Activated CD8-positive, alpha-beta memory T cell treated with anti-CD3 and anti-CD28 coated beads, Interleukin-2, amount 10 ng/mL, durations not matched to agents 7 days and 5 days (primary cell): ENCODE measurements around the gene CLEC2D. TPM values are rescaled to one million over a fixed set of nuclear protein-coding genes. Genes with fewer than 3 reads are reported as not detected.
"Not testable (repeated sequence)": the region's sequence is repeated elsewhere in the genome, so short reads cannot be mapped to it uniquely, and the experiment has no call there.

ENCODE experiments used
- ATAC-seq: fragments of 150-1000 bp; cut with Tn5 transposase; one replicate; pipeline ENCODE4 v1.10.0; 2021; ENCODE audit warnings: moderate library complexity
- CTCF ChIA-PET: fragments of 350-600 bp; sonication (Branson Sonifier 250); formaldehyde crosslinking; loops from one replicate; lab custom pipeline; 2021; ENCODE audit warnings: antibody characterized with exemption; lab: Charles Lee
- DNase-seq: peaks from one replicate; pipeline ENCODE4 v3.0.0-alpha.2; 2020
- H3K27ac Mint-ChIP-seq: one replicate; pipeline ENCODE4 v1.8.0; 2021; ENCODE audit warnings: mild to moderate bottlenecking, mixed read lengths
- H3K27me3 Mint-ChIP-seq: one replicate; pipeline ENCODE4 v1.8.0; 2021; ENCODE audit warnings: mixed read lengths
- H3K36me3 Mint-ChIP-seq: one replicate; pipeline ENCODE4 v1.8.0; 2021; ENCODE audit warnings: mild to moderate bottlenecking, mixed read lengths
- H3K4me1 Mint-ChIP-seq: one replicate; pipeline ENCODE4 v1.8.0; 2021; ENCODE audit warnings: mixed read lengths
- H3K4me3 Mint-ChIP-seq: one replicate; pipeline ENCODE4 v1.8.0; 2021; ENCODE audit warnings: mild to moderate bottlenecking, moderate library complexity, mixed read lengths
- H3K9me3 Mint-ChIP-seq: one replicate; pipeline ENCODE4 v1.8.0; 2022; ENCODE audit warnings: low read depth, mixed read lengths
- total RNA-seq, 2 experiments: library from RNA; stranded (reverse); gene quantifications; one replicate each; pipeline ENCODE4 v1.2.3, GENCODE V29; 2021

CLEC2D gene
- total RNA-seq, 2 experiments from 2014 or later: 355 to 385 TPM

DNA sequence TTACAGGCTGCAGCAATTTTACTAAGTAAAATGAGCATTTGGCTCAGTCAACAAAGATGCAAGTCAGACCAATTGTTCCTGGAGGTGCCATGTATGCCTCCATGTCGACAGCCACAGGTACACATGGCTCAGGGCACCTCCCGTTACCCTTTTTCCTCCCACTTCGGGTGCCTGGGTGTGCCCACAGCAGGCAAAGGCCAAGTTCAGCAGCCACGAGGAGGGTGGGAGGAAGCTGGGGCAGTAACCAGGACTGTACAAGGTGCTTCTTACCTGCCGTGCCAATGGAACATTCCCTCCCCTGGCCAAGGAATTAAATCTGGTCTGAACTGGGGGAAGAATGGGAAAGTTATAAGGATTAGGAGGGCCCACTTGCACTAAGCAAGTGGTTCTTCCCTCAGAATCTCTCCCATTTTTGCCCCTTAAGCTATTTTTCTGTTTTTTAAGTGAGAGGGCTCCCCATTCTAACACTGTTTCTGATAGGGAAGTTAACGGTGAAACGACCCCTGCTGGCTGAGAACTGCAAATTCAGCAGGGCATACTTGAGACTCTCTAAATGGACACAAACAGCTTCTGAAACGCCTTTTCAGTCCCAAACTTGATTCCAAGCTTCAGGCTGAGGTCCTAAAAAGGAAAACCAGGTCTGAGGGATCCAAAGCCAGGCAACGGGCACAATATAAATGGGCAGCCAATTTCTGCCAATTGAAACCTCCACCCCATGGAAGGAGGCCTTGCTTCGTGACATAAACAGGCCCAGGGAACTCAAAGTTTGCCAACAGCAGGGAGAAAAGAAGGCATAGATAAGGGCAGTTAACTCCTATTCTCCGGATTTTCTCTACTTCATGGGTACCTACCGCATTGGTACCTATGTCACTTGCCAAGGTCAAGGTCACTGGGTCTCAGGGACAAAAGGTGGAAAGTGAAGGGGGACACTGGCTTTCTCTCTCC lies 38.6 kb downstream of the CLEC2D start:
- CTCF ChIA-PET: interaction anchor here (0.6 to 8.0 kb wide), 40 partner anchors 9 to 377 kb away, joined by 3 to 93 read pairs (median 5); partner anchors contain the start of gene CLEC2D
- peaks cover 50% of the 10 kb centered on the region for H3K4me1 Mint-ChIP-seq
- no peaks in the 10 kb centered on the region for H3K27me3 Mint-ChIP-seq
- peak; percentile 84 for DNase-seq
- ATAC-seq: peak; percentile 86
- peak overlapping the region; percentile 37 for H3K4me3 Mint-ChIP-seq
- peaks cover 36% of the 10 kb centered on the region for H3K36me3 Mint-ChIP-seq
- H3K27ac Mint-ChIP-seq: peak overlapping the region; percentile 89
- H3K9me3 Mint-ChIP-seq: peaks cover 11% of the 10 kb centered on the region

DNA sequence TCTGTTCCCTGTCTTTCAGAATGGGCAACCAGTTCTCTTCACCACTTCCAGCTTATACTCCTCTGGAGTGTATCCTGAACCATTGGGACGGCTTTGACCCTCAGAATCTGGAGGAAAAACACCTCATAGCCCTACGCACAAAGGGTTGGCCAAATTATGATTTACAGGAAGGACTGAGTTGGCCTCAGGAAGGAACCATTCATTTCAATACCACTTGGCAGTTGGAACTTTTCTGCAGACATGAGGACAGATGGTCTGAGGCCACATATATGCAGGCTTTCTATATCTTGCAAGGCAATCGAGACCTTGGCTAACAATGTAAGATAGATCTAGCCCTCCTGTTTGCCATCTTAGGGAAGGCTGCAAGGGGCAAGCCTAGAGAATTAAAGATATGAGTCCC lies 39.3 kb downstream of the CLEC2D start:
- CTCF ChIA-PET: interaction anchor here (0.7 to 8.0 kb wide), 31 partner anchors 9 to 378 kb away, joined by 3 to 93 read pairs (median 5); partner anchors contain the start of gene CLEC2D
- Mint-ChIP-seq H3K27ac (peak overlapping the region; percentile 89), H3K36me3 (peaks cover 38% of the 10 kb centered on the region), H3K27me3 (no peaks in the 10 kb centered on the region), H3K4me1 (peaks cover 53% of the 10 kb centered on the region), H3K9me3 (peaks cover 11% of the 10 kb centered on the region), H3K4me3 (no peak overlapping the region)
- ATAC-seq (no peak), DNase-seq (no peak)

DNA sequence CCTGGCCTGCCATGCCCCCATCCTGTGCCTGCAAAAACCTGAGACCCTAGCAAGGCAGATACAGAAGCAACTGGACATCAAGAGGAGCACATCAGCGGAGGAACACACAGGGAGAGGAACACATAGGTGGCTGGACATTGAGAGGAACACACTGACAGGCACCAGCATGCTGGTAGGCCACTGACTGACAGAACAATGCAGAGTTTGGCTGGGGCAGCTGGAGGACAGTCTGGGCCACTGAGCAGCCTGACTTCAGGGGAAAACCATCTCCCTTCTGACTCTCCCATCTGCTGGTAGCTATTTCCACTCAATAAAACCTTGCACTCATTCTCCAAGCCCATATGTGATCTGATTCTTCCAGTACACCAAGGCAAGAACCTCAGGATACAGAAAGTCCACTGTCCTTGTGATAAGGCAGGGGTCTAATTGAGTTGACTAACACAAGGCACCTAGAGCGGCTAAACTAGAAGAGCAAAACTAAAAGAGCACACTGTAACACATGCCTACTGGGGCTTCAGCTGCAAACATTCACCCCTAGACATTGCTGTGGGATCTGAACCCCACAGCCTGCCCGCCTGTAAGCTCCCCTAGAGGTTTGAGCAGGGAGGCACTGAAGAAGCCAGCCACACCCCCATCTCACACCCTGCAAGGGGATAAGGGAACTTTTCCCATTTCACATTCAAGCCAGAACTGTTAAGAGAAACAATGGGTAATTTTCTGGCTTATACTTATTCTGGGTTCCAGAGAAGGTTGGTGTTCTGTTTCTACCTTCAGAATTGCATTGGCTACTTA lies 41.3 kb downstream of the CLEC2D start:
- H3K36me3 Mint-ChIP-seq: peaks cover 23% of the 10 kb centered on the region

DNA sequence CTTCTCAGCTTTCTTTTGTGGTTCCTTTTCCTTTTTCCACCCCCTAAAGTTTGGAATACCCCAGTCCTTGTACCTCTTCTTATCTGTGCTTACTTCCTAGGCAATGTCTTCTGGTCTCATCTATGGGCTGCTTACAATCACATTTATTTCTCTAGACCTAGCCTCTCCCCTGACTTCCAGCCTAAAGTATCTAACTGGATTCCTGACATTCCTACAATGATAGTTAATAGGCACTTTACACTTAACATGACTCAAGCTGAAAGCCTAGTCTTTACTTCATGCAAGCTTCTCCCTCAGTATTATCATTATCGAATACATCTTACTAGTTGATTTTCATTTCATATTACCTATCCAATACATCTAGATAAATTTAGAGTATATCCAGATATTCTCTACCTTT lies 42.2 kb downstream of the CLEC2D start:
- Mint-ChIP-seq H3K27ac (no peak overlapping the region), H3K27me3 (no peaks in the 10 kb centered on the region), H3K9me3 (no peaks in the 10 kb centered on the region), H3K4me3 (no peak overlapping the region), H3K4me1 (peaks cover 41% of the 10 kb centered on the region), H3K36me3 (peaks cover 18% of the 10 kb centered on the region)
- ATAC-seq (no peak), DNase-seq (no peak)
- CTCF ChIA-PET: interaction anchor here (8.0 kb wide), 1 partner anchor 76 kb away, joined by 93 read pairs; no protein-coding TSS in a partner anchor

More for the DNA sequence above, 41.3 kb downstream of the CLEC2D start:
- Mint-ChIP-seq H3K9me3 (peaks cover 6% of the 10 kb centered on the region), H3K4me3 (no peak overlapping the region), H3K4me1 (peaks cover 50% of the 10 kb centered on the region), H3K27me3 (no peaks in the 10 kb centered on the region), H3K27ac (peak overlapping the region; percentile 3)
- no peak for DNase-seq
- CTCF ChIA-PET: interaction anchor here (1.3 to 8.0 kb wide), 2 partner anchors 29 to 75 kb away, joined by 3 to 93 read pairs; no protein-coding TSS in a partner anchor
- ATAC-seq: no peak

DNA sequence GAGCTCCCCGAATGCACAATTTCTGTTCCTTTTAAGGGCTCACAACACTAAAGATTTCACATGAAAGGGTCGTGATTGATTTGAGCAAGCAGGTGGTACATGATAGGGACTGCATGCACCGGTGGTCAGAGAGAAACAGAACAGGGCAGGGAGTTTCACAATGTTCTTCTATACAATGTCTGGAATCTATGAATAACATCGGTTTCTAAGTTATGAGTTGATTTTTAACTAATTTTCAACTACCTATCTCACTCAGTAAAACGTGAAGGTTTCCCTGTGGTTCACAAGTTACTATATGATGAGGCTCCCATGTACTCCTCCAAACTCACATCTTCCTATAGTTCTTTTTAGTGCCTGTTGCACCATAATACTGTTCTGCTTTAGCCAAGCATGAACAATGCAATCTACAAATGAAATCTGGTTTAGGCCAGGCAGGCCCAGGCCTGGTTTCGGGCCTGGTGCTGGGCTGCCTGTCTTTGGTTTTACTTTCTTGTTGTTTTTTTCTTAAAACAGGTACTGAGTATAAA lies 43.6 kb downstream of the CLEC2D start:
- peaks cover 29% of the 10 kb centered on the region for H3K4me1 Mint-ChIP-seq
- ATAC-seq, H3K27ac Mint-ChIP-seq, H3K4me3 Mint-ChIP-seq, DNase-seq, H3K27me3 Mint-ChIP-seq, H3K9me3 Mint-ChIP-seq: not testable (repeated sequence)
- peaks cover 12% of the 10 kb centered on the region for H3K36me3 Mint-ChIP-seq
- CTCF ChIA-PET: interaction anchor here (1.1 to 8.0 kb wide), 2 partner anchors 9 to 78 kb away, joined by 4 to 93 read pairs; no protein-coding TSS in a partner anchor

DNA sequence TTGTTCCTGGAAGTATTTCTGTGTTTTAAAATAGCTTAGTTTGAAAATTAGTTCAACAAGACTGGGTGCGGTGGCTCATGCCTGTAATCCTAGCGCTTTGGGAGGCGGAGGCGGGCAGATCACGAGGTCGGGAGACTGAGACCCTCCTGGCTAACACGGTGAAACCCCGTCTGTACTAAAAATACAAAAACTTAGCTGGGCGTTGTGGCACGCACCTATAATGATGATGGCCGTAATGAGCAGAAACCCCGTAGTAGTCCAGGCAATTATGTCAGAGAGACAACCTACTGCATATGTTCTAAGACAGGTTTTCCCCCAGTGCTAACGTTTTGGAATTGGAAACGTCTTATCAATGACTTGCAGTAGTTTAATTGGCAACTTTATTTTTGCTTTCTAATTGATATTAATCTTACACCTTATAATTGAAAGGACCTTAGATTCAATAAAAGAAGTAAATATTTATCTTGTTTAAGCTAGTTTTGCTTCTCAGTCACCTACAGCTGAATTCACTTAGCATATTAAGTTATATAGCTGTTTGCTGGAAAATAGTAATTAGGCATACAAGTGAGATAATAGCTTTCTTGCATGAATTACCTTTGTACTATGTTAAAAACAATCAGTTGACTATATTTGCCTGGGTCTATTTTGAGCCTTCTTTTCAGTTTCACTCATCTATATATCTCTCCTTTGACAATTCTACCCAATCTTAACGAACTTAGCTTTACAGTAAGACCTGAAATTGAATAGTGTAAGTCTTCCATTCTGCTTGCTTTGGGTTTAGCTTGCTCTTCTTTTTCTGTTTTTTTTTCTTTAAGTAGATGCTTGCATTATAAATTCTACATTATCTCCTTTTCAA lies 47.8 kb downstream of the CLEC2D start:
- CTCF ChIA-PET: interaction anchor here (0.9 to 2.3 kb wide), 5 partner anchors 8 to 84 kb away, joined by 3 to 23 read pairs (median 4); no protein-coding TSS in a partner anchor
- no peak for DNase-seq
- H3K36me3 Mint-ChIP-seq: peaks cover 13% of the 10 kb centered on the region
- no peak for ATAC-seq
- no peaks in the 10 kb centered on the region for H3K27me3 Mint-ChIP-seq
- H3K4me1 Mint-ChIP-seq: peaks cover 16% of the 10 kb centered on the region
- H3K9me3 Mint-ChIP-seq: no peaks in the 10 kb centered on the region
- no peak overlapping the region for H3K4me3 Mint-ChIP-seq
- H3K27ac Mint-ChIP-seq: no peak overlapping the region

DNA sequence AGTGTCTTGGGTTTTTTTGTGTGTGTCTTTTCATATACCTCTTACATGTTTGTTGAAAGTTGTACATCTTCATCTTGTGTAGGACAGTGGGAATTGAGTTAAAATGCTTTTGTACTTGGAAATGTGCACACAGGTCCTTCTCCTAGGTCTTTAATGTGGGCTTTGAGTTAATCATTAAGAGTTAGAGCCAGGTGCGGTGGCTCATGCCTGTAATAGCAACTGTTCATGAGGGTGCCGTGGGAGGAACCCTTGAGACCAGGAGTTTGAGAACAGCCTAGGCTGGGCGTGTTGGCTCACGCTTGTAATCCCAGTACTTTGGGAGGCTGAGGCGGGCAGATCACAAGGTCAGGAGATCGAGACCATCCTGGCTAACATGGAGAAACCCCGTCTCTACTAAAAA lies 49.5 kb downstream of the CLEC2D start:
- Mint-ChIP-seq H3K4me3 (no peak overlapping the region), H3K27ac (no peak overlapping the region), H3K4me1 (peaks cover 15% of the 10 kb centered on the region), H3K9me3 (no peaks in the 10 kb centered on the region), H3K27me3 (no peaks in the 10 kb centered on the region), H3K36me3 (peaks cover 17% of the 10 kb centered on the region)
- ATAC-seq (no peak), DNase-seq (no peak)
- CTCF ChIA-PET: interaction anchor here (0.7 to 2.5 kb wide), 3 partner anchors 11 to 24 kb away, joined by 3 to 8 read pairs (median 4); partner anchors contain the start of gene CLECL1

DNA sequence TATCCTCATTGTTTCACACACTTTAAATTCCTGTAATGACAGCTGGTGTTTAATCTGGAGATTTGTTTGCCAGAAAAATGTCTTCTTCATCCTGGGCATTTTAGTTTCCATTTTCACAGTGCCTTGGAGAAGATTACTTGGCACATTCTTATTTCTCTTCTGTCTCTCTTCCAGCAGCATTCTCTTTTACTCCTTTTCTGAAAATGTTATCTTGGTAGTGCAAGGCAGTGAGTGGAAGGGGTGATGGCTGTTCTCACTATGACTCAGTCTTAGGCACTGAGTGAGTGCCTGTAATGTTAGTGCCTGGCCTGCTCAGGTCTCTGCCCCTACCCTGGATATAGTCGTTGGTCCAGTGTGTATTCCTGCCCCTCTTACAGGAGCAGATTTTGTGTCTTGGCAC lies 50.3 kb downstream of the CLEC2D start:
- peak overlapping the region; percentile 8 for H3K27ac Mint-ChIP-seq
- no peak overlapping the region for H3K4me3 Mint-ChIP-seq
- peaks cover 21% of the 10 kb centered on the region for H3K36me3 Mint-ChIP-seq
- CTCF ChIA-PET: interaction anchor here (1.3 to 2.5 kb wide), 2 partner anchors 12 to 23 kb away, joined by 4 to 8 read pairs; no protein-coding TSS in a partner anchor
- H3K4me1 Mint-ChIP-seq: peaks cover 15% of the 10 kb centered on the region
- no peaks in the 10 kb centered on the region for H3K27me3 Mint-ChIP-seq
- H3K9me3 Mint-ChIP-seq: peaks cover 2% of the 10 kb centered on the region
- ATAC-seq (peak; percentile 60), DNase-seq (no peak)

DNA sequence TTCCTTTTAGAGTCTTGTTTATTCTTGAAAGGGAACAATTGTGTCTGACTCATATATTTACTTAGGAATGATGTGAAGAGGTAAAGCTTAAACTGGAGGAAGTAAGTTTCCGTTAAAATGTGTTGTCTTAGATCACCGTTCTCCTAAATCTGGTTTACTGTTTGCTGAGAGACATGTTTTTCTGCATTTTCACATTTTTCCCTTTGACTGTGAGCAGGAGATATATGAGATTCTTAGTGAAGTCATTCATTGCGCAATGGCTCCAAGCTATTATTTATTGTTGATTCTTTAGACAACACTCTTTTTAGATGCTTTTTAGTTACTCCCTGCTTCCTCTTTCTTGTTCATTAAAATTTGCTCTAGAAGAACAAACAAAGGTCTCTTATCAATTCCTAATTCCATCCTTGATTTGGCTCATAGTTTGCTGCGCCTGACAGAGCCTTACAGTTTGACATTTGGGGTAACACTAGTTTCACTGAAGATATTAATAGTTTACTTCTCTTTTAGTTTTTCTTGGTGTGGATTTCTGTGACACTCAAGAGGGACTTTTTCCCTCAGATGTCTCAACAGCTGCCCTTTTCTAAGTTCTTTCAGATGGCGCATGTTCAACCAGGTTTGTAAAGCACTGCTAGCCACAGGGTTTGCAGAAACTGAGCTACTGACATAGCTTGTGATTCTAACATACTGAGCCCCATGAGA lies 52.0 kb downstream of the CLEC2D start:
- Mint-ChIP-seq H3K4me3 (no peak overlapping the region), H3K27ac (no peak overlapping the region), H3K27me3 (no peaks in the 10 kb centered on the region), H3K4me1 (peaks cover 17% of the 10 kb centered on the region), H3K36me3 (peaks cover 21% of the 10 kb centered on the region), H3K9me3 (peaks cover 2% of the 10 kb centered on the region)
- CTCF ChIA-PET: interaction anchor here (1.0 to 2.2 kb wide), 5 partner anchors 9 to 252 kb away, joined by 3 to 9 read pairs (median 4); no protein-coding TSS in a partner anchor
- DNase-seq (no peak), ATAC-seq (no peak)

DNA sequence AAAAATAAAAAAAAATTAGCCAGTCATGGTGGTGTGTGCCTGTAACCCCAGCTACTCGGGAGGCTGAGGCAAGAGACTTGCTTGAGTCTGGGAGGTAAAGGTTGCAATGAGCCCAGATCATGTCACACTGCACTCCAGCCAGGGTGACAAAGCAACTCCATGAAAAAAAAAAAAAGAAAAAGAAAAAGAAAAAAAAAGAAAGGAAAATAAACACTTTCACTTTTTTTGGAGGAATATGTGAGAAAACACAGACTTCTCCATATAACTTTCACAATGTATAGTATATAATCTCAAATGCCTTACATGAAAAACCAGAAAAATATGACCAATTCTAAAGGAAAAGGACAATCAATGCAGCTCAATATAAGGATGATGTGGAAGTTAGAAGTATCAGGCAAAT lies 54.5 kb downstream of the CLEC2D start:
- no peak overlapping the region for H3K4me3 Mint-ChIP-seq
- no peak for ATAC-seq
- peaks cover 17% of the 10 kb centered on the region for H3K4me1 Mint-ChIP-seq
- CTCF ChIA-PET: interaction anchor here (4.0 kb wide), 1 partner anchor 15 kb away, joined by 24 read pairs; no protein-coding TSS in a partner anchor
- H3K27me3 Mint-ChIP-seq: no peaks in the 10 kb centered on the region
- no peak for DNase-seq
- no peak overlapping the region for H3K27ac Mint-ChIP-seq
- H3K36me3 Mint-ChIP-seq: peaks cover 21% of the 10 kb centered on the region
- peaks cover 2% of the 10 kb centered on the region for H3K9me3 Mint-ChIP-seq

DNA sequence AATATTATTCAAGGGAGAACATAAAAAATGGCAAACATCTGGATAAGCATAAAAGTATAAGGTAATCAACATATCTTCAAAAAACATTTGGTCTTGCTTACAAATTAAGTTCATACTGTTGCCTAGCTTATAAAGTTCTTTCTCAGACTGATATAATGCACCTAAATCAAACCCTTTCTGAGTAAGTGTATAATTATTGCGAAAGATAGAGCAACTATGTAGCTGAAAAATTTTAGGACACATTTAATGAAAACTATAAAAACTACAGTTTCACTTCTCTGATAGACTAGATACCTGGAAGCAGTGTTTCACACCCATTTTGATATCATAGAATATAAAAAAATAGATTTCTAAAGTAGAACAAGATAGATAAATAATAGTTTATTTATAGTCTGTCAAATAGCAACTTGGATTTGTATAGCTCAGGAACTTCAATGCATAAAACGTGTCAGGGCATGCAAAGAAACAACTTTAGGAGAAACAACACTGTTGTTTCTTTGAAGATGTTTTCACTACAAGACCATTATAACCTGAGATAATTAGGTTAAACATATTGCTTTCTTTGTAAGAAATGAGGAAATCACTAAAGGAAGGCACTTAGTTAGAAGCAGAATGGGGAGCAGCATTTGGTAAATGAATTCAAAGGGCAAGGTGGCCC lies 55.8 kb downstream of the CLEC2D start:
- CTCF ChIA-PET: interaction anchor here (1.1 to 4.0 kb wide), 3 partner anchors 8 to 32 kb away, joined by 3 to 24 read pairs (median 11); no protein-coding TSS in a partner anchor
- ATAC-seq: no peak
- no peak overlapping the region for H3K27ac Mint-ChIP-seq

More for the DNA sequence above, 55.8 kb downstream of the CLEC2D start:
- H3K4me1 Mint-ChIP-seq: peaks cover 12% of the 10 kb centered on the region
- peaks cover 21% of the 10 kb centered on the region for H3K36me3 Mint-ChIP-seq
- H3K27me3 Mint-ChIP-seq: no peaks in the 10 kb centered on the region
- H3K9me3 Mint-ChIP-seq: peaks cover 2% of the 10 kb centered on the region
- no peak overlapping the region for H3K4me3 Mint-ChIP-seq
- DNase-seq: no peak
